WTC11 (cell line): ENCODE measurements around the gene LRRTM1. TPM values are rescaled to one million over a fixed set of nuclear protein-coding genes. Genes with fewer than 3 reads are reported as not detected.

Experiments used
- ATAC-seq: fragments of 200-7000 bp; cut with Tn5 transposase; 2 replicates; pipeline ENCODE4 v1.10.0; 2021; ENCODE audit warnings: mild to moderate bottlenecking, moderate library complexity
- CTCF ChIA-PET: fragments of 300-600 bp; sonication (Branson Sonifier 250); formaldehyde crosslinking; loops from one replicate; lab custom pipeline; 2021; ENCODE audit warnings: antibody characterized with exemption; lab: Charles Lee
- POLR2A ChIA-PET: fragments of 350-600 bp; sonication (Branson Sonifier 250); formaldehyde crosslinking; loops from one replicate; lab custom pipeline; 2021; ENCODE audit warnings: antibody characterized with exemption; lab: Charles Lee
- DNase-seq: peaks from one replicate; pipeline ENCODE4 v3.0.0; 2021; ENCODE audit warnings: low spot score
- H3K27ac Mint-ChIP-seq: 2 replicates; pipeline ENCODE4 v1.8.0; 2021; ENCODE audit warnings: mixed read lengths
- H3K27me3 Mint-ChIP-seq: 2 replicates; pipeline ENCODE4 v1.8.0; 2021; ENCODE audit warnings: low read depth, mild to moderate bottlenecking, moderate library complexity, mixed read lengths
- H3K36me3 Mint-ChIP-seq: 2 replicates; pipeline ENCODE4 v1.8.0; 2021; ENCODE audit warnings: mixed read lengths
- H3K4me1 Mint-ChIP-seq: 2 replicates; pipeline ENCODE4 v1.8.0; 2022; ENCODE audit warnings: mixed read lengths
- H3K4me3 Mint-ChIP-seq: 2 replicates; pipeline ENCODE4 v1.8.0; 2021; ENCODE audit warnings: mild to moderate bottlenecking, moderate library complexity, mixed read lengths
- H3K9me3 Mint-ChIP-seq: 2 replicates; pipeline ENCODE4 v1.8.0; 2021; ENCODE audit warnings: mixed read lengths
- CBFB ChIP-seq: sonication (generic); formaldehyde crosslinking; IDR thresholded peaks from 2 replicates; pipeline ENCODE4 v1.8.1; 2022; ENCODE audit warnings: mild to moderate bottlenecking, low read depth, missing genetic modification reagents
- CREM ChIP-seq: sonication (generic); formaldehyde crosslinking; IDR thresholded peaks from 2 replicates; pipeline ENCODE4 v1.8.1; 2022; ENCODE audit warnings: mild to moderate bottlenecking, missing genetic modification reagents, moderate library complexity
- GTF2I ChIP-seq: fragments of 250-450 bp; sonication (Bioruptor Pico); conservative IDR thresholded peaks from 2 replicates; pipeline ENCODE4 v1.4.0; 2021; ENCODE audit warnings: mild to moderate bottlenecking
- JAZF1 ChIP-seq: fragments of 250-450 bp; sonication (Bioruptor Pico); IDR thresholded peaks from 2 replicates; pipeline ENCODE4 v1.9.0; 2021; ENCODE audit warnings: moderate library complexity, mild to moderate bottlenecking, inconsistent platforms
- KAT7 ChIP-seq: sonication (generic); formaldehyde crosslinking; IDR thresholded peaks from 2 replicates; pipeline ENCODE4 v1.8.1; 2023; ENCODE audit warnings: missing genetic modification reagents, mild to moderate bottlenecking, borderline replicate concordance
- NFE2L1 ChIP-seq: sonication (generic); formaldehyde crosslinking; IDR thresholded peaks from 2 replicates; pipeline ENCODE4 v1.8.1; 2023; ENCODE audit warnings: missing genetic modification reagents
- NR2C2 ChIP-seq: sonication (generic); formaldehyde crosslinking; IDR thresholded peaks from 2 replicates; pipeline ENCODE4 v1.8.0; 2022; ENCODE audit warnings: mild to moderate bottlenecking, missing genetic modification reagents
- NR3C1 ChIP-seq: sonication (generic); formaldehyde crosslinking; conservative IDR thresholded peaks from 2 replicates; pipeline ENCODE4 v1.8.1; 2023; ENCODE audit warnings: low read depth, mild to moderate bottlenecking, missing genetic modification reagents
- RELA ChIP-seq: sonication (generic); formaldehyde crosslinking; IDR thresholded peaks from 2 replicates; pipeline ENCODE4 v1.8.1; 2022; ENCODE audit warnings: missing genetic modification reagents, mild to moderate bottlenecking, borderline replicate concordance
- SMAD3 ChIP-seq: sonication (generic); formaldehyde crosslinking; IDR thresholded peaks from 2 replicates; pipeline ENCODE4 v1.8.0; 2022; ENCODE audit warnings: missing genetic modification reagents, mild to moderate bottlenecking, borderline replicate concordance
- total RNA-seq: library from RNA; stranded (reverse); gene quantifications from 3 replicates; pipeline ENCODE4 v1.2.3, GENCODE V29; 2021
- TF ChIP-seq, protein P1 (sequence below): sonication (generic); formaldehyde crosslinking; IDR thresholded peaks from 2 replicates; pipeline ENCODE4 v1.8.0; 2023; ENCODE audit warnings: missing genetic modification reagents, mild to moderate bottlenecking, borderline replicate concordance
- TF ChIP-seq, protein P2 (sequence below): sonication (generic); formaldehyde crosslinking; IDR thresholded peaks from 2 replicates; pipeline ENCODE4 v1.8.0; 2023; ENCODE audit warnings: mild to moderate bottlenecking, missing genetic modification reagents
- TF ChIP-seq, protein P3 (sequence below): fragments of 250-450 bp; sonication (Bioruptor Pico); IDR thresholded peaks from 2 replicates; pipeline ENCODE4 v1.9.0; 2021; ENCODE audit warnings: mild to moderate bottlenecking
- TF ChIP-seq, protein P4 (sequence below): sonication (generic); formaldehyde crosslinking; IDR thresholded peaks from 2 replicates; pipeline ENCODE4 v1.8.0; 2022; ENCODE audit warnings: mild to moderate bottlenecking, missing genetic modification reagents
- TF ChIP-seq, protein P5 (sequence below): sonication (generic); formaldehyde crosslinking; IDR thresholded peaks from 2 replicates; pipeline ENCODE4 v1.8.1; 2022; ENCODE audit warnings: mild to moderate bottlenecking, moderate library complexity, missing genetic modification reagents

Gene LRRTM1
- total RNA-seq, 1 experiment from 2014 or later, result 1.2 TPM

DNA sequence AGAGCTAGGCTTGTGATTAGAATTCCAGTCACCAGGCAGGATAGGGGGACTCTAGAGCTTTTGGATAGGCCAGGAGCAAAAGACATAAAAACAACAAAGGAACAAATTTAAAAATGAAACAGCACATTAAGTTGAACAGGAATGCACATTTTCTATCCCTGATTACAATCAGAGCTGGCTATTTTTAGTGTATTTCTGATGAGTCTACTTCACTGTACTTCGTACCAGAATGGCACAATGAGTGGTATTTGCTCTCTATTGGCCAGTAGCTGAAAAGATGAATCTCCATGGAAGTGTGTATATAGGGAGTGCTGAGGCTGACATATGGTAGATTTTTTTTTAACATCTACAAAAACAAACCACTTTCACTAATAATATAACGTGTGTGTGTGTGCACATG is 34.2 kb upstream of the LRRTM1 start:
- Mint-ChIP-seq H3K27ac (no peak overlapping the region), H3K27me3 (peaks cover 7% of the 10 kb centered on the region), H3K4me1 (peaks cover 3% of the 10 kb centered on the region; the same call in 1 of the 2 replicates)
- ATAC-seq, result no peak
- TF ChIP-seq, protein P1, sequence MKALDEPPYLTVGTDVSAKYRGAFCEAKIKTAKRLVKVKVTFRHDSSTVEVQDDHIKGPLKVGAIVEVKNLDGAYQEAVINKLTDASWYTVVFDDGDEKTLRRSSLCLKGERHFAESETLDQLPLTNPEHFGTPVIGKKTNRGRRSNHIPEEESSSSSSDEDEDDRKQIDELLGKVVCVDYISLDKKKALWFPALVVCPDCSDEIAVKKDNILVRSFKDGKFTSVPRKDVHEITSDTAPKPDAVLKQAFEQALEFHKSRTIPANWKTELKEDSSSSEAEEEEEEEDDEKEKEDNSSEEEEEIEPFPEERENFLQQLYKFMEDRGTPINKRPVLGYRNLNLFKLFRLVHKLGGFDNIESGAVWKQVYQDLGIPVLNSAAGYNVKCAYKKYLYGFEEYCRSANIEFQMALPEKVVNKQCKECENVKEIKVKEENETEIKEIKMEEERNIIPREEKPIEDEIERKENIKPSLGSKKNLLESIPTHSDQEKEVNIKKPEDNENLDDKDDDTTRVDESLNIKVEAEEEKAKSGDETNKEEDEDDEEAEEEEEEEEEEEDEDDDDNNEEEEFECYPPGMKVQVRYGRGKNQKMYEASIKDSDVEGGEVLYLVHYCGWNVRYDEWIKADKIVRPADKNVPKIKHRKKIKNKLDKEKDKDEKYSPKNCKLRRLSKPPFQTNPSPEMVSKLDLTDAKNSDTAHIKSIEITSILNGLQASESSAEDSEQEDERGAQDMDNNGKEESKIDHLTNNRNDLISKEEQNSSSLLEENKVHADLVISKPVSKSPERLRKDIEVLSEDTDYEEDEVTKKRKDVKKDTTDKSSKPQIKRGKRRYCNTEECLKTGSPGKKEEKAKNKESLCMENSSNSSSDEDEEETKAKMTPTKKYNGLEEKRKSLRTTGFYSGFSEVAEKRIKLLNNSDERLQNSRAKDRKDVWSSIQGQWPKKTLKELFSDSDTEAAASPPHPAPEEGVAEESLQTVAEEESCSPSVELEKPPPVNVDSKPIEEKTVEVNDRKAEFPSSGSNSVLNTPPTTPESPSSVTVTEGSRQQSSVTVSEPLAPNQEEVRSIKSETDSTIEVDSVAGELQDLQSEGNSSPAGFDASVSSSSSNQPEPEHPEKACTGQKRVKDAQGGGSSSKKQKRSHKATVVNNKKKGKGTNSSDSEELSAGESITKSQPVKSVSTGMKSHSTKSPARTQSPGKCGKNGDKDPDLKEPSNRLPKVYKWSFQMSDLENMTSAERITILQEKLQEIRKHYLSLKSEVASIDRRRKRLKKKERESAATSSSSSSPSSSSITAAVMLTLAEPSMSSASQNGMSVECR, result no peak
- TF ChIP-seq CREM (CRISPR knock-in tag) (no peak), CBFB (CRISPR knock-in tag) (no peak), NFE2L1 (no peak), GTF2I (CRISPR knock-in tag) (no peak)
- TF ChIP-seq, protein P2, sequence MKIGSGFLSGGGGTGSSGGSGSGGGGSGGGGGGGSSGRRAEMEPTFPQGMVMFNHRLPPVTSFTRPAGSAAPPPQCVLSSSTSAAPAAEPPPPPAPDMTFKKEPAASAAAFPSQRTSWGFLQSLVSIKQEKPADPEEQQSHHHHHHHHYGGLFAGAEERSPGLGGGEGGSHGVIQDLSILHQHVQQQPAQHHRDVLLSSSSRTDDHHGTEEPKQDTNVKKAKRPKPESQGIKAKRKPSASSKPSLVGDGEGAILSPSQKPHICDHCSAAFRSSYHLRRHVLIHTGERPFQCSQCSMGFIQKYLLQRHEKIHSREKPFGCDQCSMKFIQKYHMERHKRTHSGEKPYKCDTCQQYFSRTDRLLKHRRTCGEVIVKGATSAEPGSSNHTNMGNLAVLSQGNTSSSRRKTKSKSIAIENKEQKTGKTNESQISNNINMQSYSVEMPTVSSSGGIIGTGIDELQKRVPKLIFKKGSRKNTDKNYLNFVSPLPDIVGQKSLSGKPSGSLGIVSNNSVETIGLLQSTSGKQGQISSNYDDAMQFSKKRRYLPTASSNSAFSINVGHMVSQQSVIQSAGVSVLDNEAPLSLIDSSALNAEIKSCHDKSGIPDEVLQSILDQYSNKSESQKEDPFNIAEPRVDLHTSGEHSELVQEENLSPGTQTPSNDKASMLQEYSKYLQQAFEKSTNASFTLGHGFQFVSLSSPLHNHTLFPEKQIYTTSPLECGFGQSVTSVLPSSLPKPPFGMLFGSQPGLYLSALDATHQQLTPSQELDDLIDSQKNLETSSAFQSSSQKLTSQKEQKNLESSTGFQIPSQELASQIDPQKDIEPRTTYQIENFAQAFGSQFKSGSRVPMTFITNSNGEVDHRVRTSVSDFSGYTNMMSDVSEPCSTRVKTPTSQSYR (CRISPR knock-in tag), result no peak
- TF ChIP-seq, protein P3, sequence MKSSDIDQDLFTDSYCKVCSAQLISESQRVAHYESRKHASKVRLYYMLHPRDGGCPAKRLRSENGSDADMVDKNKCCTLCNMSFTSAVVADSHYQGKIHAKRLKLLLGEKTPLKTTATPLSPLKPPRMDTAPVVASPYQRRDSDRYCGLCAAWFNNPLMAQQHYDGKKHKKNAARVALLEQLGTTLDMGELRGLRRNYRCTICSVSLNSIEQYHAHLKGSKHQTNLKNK (CRISPR knock-in tag), result no peak
- TF ChIP-seq, all 79 proteins: peak for 0
- H3K4me3 Mint-ChIP-seq, result no peak overlapping the region
- H3K9me3 Mint-ChIP-seq, result no peaks in the 10 kb centered on the region
- CTCF ChIA-PET, result interaction anchor here (1.9 kb wide), 1 partner anchor 13 kb away, joined by 5 read pairs; no protein-coding TSS in a partner anchor
- POLR2A ChIA-PET, result interaction anchor here (0.6 kb wide), 1 partner anchor 33 kb away, joined by 3 read pairs; no protein-coding TSS in a partner anchor
- DNase-seq, result no peak
- H3K36me3 Mint-ChIP-seq, result no peaks in the 10 kb centered on the region

DNA sequence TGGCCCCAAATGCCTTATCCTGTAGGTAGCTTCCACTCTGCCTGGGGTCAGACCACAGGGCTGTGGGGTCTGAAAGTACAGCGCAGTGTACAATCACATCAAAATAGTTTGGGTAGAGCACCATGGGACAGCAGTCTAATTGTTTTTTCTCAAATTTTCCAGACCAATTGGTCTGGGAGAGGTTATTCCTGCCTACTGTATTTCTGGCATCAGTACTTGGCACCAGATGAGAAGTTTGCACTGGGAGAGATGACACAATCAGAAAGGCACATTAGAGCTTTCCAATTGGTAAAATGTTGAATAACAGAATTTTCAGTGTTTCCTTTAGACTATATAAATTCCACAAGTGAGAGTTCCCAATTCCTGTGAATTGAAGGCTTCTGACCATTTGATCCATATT is 30.9 kb upstream of the LRRTM1 start:
- CTCF ChIA-PET, result no interaction called here

More for the DNA sequence above, 30.9 kb upstream of the LRRTM1 start:
- no peak for ATAC-seq
- no peak for DNase-seq
- peaks cover 9% of the 10 kb centered on the region for H3K4me1 Mint-ChIP-seq
- TF ChIP-seq, protein P2 (CRISPR knock-in tag), result no peak
- TF ChIP-seq, protein P4, sequence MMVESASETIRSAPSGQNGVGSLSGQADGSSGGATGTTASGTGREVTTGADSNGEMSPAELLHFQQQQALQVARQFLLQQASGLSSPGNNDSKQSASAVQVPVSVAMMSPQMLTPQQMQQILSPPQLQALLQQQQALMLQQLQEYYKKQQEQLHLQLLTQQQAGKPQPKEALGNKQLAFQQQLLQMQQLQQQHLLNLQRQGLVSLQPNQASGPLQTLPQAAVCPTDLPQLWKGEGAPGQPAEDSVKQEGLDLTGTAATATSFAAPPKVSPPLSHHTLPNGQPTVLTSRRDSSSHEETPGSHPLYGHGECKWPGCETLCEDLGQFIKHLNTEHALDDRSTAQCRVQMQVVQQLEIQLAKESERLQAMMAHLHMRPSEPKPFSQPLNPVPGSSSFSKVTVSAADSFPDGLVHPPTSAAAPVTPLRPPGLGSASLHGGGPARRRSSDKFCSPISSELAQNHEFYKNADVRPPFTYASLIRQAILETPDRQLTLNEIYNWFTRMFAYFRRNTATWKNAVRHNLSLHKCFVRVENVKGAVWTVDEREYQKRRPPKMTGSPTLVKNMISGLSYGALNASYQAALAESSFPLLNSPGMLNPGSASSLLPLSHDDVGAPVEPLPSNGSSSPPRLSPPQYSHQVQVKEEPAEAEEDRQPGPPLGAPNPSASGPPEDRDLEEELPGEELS (CRISPR knock-in tag), result no peak
- TF ChIP-seq, protein P1, result no peak
- TF ChIP-seq NR2C2 (CRISPR knock-in tag), result no peak
- no peak for TF ChIP-seq JAZF1
- TF ChIP-seq, protein P5, sequence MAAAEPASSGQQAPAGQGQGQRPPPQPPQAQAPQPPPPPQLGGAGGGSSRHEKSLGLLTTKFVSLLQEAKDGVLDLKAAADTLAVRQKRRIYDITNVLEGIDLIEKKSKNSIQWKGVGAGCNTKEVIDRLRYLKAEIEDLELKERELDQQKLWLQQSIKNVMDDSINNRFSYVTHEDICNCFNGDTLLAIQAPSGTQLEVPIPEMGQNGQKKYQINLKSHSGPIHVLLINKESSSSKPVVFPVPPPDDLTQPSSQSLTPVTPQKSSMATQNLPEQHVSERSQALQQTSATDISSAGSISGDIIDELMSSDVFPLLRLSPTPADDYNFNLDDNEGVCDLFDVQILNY (CRISPR knock-in tag), result no peak
- no peak for TF ChIP-seq RELA
- no peak for TF ChIP-seq KAT7 (CRISPR knock-in tag)
- no peak for TF ChIP-seq SMAD3
- TF ChIP-seq NR3C1 (CRISPR knock-in tag), result no peak
- TF ChIP-seq GTF2I (CRISPR knock-in tag), result no peak
- H3K27ac Mint-ChIP-seq, result no peak overlapping the region
- H3K36me3 Mint-ChIP-seq, result no peaks in the 10 kb centered on the region
- no peaks in the 10 kb centered on the region for H3K9me3 Mint-ChIP-seq
- POLR2A ChIA-PET, result no interaction called here
- peaks cover 13% of the 10 kb centered on the region for H3K27me3 Mint-ChIP-seq
- H3K4me3 Mint-ChIP-seq, result no peak overlapping the region
